ENCODE measurements around the gene OLFML2A. TPM values are rescaled to one million over a fixed set of nuclear protein-coding genes. Genes with fewer than 3 reads are reported as not detected.

OLFML2A gene
- total RNA-seq, 1 donor from 2014 or later = 7.0 TPM

GRCh38 chr9:124766326-124766725 lies 10.6 kb upstream of the OLFML2A start:
- DNase-seq (ENCODE audit: low read depth) = no peak
- no peak overlapping the region for H3K4me3 ChIP-seq (ENCODE audit: low read depth, low read length)
- TF ChIP-seq CTCF (conservative IDR thresholded peaks at IDR 0.05; ENCODE audit: low read depth, low read length) = no peak

DNA sequence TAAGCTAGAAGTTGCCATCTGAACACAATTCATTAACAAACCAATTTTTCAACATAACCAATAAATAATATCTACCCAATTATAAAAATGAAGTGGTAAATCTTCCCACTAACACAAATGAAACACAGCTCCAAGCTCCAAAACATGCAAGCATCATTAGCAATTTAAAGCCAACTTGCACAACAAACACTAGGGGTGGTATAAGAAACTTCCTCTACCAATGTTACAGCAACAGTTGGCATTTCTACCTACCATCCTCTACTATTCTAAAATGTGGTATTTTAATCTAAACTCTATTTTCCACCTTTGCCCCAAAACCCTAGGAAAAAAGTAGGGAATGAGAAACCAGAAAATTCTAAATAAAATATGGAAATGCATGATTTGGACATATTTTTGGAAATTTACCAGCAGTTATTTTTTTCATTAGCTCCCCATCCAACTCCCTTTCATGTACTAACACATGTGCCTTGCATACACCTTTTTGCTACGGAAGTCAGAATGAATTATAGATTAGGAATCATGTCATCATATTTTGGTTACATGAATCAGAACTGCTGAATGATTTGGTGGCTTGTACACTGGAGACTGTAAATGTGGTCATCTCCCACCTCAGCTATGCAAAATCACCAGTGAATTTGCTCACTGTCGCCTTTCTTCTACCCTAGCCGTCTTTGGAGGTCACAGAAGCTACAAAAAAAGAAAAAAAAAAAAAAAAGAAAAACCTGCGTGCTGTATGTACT lies 9.9 kb upstream of the OLFML2A start:
- no peak overlapping the region for H3K4me3 ChIP-seq (ENCODE audit: low read depth, low read length)
- TF ChIP-seq CTCF (conservative IDR thresholded peaks at IDR 0.05; ENCODE audit: low read depth, low read length) = peak; percentile 41
- DNase-seq (ENCODE audit: low read depth) = no peak

- no peak for DNase-seq (ENCODE audit: low read depth)
- TF ChIP-seq CTCF (conservative IDR thresholded peaks at IDR 0.05; ENCODE audit: low read depth, low read length) = no peak
- H3K4me3 ChIP-seq (ENCODE audit: low read depth, low read length) = no peak overlapping the region
Observed at GRCh38 chr9:124767821-124768220, 9.1 kb upstream of the OLFML2A start.

GRCh38 chr9:124768334-124768733 lies 8.6 kb upstream of the OLFML2A start:
- no peak overlapping the region for H3K4me3 ChIP-seq (ENCODE audit: low read depth, low read length)

DNA sequence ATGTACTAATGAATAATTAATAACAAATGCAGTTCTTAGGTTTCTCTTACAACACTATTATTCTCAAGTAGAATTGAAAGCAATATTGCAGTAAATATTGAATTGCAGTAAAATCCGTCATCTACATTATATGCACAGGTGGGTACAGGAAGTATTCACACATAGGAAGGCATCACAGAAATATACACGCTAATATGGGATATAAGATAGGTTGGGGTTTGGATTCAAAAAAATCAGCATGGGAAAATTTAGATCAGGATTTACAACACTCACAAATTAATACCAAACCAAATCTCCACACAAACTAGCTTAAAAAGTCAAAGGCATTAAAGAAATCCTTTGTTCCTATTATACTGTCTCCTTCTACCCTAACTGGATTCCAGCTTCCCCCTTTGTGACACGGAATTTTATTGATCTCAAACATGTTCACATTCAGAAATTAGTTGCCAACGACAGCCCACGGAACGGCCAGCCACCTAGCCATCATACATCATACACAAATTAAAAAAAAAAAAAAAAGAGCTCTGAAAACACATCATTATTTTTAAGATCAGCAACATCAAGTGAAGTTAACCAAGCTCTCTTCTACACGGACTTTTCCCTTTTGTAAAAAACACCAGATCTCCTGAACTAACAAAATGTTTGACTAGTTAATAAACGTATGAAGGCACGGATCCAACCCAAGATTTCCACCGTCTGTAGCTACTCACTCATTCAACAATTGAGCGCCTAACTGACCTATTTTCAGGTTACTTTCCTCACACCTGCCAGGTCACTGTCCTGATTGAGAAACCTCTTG lies 8.0 kb upstream of the OLFML2A start:
- peak; percentile 23 for DNase-seq (ENCODE audit: low read depth)
- peak overlapping the region; percentile 87 for H3K4me3 ChIP-seq (ENCODE audit: low read depth, low read length)
- TF ChIP-seq CTCF (conservative IDR thresholded peaks at IDR 0.05; ENCODE audit: low read depth, low read length) = no peak

More at GRCh38 chr9:124768334-124768733, 8.6 kb upstream of the OLFML2A start:
- DNase-seq (ENCODE audit: low read depth) = no peak
- TF ChIP-seq CTCF (conservative IDR thresholded peaks at IDR 0.05; ENCODE audit: low read depth, low read length) = no peak

GRCh38 chr9:124769549-124770358 lies 7.2 kb upstream of the OLFML2A start:
- peak overlapping the region; percentile 87 for H3K4me3 ChIP-seq (ENCODE audit: low read depth, low read length)
- no peak for TF ChIP-seq CTCF (conservative IDR thresholded peaks at IDR 0.05; ENCODE audit: low read depth, low read length)
- DNase-seq (ENCODE audit: low read depth) = no peak

All from epithelial cell of proximal tubule (primary cell).